Measurements from ENCODE around the gene ZNF580. TPM values are rescaled to one million over a fixed set of nuclear protein-coding genes. Genes with fewer than 3 reads are reported as not detected.

The ZNF580 gene
- total RNA-seq, 1 experiment from 2014 or later = 15.2 TPM

DNA sequence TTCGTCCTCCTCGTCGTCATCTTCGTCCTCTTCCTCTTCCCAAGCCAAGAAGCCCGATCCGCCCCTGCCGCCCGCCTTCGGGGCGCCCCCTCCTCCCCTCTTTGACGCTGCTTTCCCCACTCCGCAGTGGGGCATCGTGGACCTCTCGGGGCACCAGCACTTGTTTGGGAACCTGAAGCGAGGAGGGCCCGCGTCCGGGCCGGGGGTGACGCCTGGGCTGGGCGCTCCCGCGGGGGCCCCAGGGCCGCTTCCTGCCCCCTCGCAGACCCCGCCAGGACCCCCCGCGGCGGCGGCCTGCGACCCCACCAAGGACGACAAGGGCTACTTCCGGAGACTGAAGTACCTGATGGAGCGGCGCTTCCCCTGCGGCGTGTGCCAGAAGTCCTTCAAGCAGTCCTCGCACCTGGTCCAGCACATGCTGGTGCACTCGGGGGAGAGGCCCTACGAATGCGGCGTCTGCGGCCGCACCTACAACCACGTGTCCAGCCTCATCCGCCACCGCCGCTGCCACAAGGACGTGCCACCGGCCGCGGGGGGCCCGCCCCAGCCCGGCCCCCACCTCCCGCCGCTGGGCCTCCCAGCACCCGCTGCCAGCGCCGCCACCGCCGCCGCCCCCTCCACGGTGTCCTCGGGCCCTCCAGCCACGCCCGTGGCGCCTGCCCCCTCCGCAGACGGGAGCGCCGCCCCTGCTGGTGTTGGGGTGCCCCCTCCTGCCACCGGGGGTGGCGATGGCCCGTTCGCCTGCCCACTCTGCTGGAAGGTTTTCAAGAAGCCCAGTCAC lies 26.7 kb upstream of the ZNF580 start:
- TF ChIP-seq, protein P1, sequence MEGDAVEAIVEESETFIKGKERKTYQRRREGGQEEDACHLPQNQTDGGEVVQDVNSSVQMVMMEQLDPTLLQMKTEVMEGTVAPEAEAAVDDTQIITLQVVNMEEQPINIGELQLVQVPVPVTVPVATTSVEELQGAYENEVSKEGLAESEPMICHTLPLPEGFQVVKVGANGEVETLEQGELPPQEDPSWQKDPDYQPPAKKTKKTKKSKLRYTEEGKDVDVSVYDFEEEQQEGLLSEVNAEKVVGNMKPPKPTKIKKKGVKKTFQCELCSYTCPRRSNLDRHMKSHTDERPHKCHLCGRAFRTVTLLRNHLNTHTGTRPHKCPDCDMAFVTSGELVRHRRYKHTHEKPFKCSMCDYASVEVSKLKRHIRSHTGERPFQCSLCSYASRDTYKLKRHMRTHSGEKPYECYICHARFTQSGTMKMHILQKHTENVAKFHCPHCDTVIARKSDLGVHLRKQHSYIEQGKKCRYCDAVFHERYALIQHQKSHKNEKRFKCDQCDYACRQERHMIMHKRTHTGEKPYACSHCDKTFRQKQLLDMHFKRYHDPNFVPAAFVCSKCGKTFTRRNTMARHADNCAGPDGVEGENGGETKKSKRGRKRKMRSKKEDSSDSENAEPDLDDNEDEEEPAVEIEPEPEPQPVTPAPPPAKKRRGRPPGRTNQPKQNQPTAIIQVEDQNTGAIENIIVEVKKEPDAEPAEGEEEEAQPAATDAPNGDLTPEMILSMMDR (conservative IDR thresholded peaks at IDR 0.05; ENCODE audit: low read depth, low read length) = no peak
- no peaks in the 10 kb centered on the region for H3K4me1 ChIP-seq (ENCODE audit: insufficient read depth, low read length)
- H3K79me2 ChIP-seq (ENCODE audit: low read length) = peaks cover 8% of the 10 kb centered on the region; the same call in 1 of the 2 replicates
- H3F3A ChIP-seq (ENCODE audit: low read length, unreplicated experiment) = no peaks in the 10 kb centered on the region
- H3K27ac ChIP-seq (ENCODE audit: low read length) = no peak overlapping the region
- no peak overlapping the region for H3K9ac ChIP-seq (ENCODE audit: low read length)
- CTCF ChIA-PET = no interaction called here
- no peaks in the 10 kb centered on the region; the same call in 1 of the 2 replicates for H4K20me1 ChIP-seq (ENCODE audit: low read length)
- no peaks in the 10 kb centered on the region; the same call in 1 of the 2 replicates for H3K36me3 ChIP-seq (ENCODE audit: low read depth, low read length)
- H3K9me3 ChIP-seq (ENCODE audit: low read length) = no peaks in the 10 kb centered on the region
- H3K9me2 ChIP-seq (replicated peaks; ENCODE audit: low read length) = no peaks in the 10 kb centered on the region
- DNase-seq = no peak
- H2AFZ ChIP-seq (ENCODE audit: low read length) = no peak overlapping the region
- no peak for ATAC-seq
- no peak overlapping the region for H3K4me3 ChIP-seq (ENCODE audit: low read length)
- POLR2A ChIA-PET (ENCODE audit: unreplicated experiment) = no interaction called here
- no peaks in the 10 kb centered on the region for H3K27me3 ChIP-seq (ENCODE audit: low read length)
- H3K4me2 ChIP-seq (ENCODE audit: low read length) = no peak overlapping the region
- BruUV-seq (replicated peaks) = no TSS peak
- intact Hi-C loops (cut with micrococcal nuclease) = no loop called here

DNA sequence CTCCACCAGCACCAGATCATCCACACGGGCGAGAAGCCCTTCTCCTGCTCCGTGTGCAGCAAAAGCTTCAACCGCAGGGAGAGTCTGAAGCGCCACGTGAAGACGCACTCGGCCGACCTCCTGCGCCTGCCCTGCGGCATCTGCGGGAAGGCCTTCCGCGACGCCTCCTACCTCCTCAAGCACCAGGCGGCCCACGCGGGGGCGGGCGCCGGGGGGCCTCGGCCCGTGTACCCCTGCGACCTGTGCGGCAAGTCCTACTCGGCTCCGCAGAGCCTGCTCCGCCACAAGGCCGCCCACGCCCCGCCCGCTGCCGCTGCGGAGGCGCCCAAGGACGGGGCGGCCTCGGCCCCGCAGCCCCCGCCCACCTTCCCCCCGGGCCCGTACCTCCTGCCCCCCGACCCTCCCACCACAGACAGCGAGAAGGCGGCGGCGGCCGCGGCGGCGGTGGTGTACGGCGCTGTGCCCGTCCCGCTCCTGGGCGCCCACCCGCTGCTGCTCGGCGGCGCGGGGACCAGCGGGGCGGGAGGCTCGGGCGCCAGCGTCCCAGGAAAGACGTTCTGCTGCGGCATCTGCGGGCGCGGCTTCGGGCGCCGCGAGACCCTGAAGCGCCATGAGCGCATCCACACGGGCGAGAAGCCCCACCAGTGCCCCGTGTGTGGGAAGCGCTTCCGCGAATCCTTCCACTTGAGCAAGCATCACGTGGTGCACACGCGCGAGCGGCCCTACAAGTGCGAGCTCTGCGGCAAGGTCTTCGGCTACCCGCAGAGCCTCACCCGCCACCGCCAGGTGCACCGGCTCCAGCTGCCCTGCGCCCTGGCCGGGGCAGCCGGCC lies 25.9 kb upstream of the ZNF580 start:
- H3K36me3 ChIP-seq (ENCODE audit: low read depth, low read length) = no peaks in the 10 kb centered on the region; the same call in 1 of the 2 replicates
- no peak overlapping the region for H2AFZ ChIP-seq (ENCODE audit: low read length)
- TF ChIP-seq EZH2phosphoT487 (IDR thresholded peaks at IDR 0.05; ENCODE audit: borderline replicate concordance, low read length) = no peak
- TF ChIP-seq, protein P1 (conservative IDR thresholded peaks at IDR 0.05; ENCODE audit: low read depth, low read length) = no peak
- TF ChIP-seq EZH2 (IDR thresholded peaks at IDR 0.05; ENCODE audit: low read length, unreplicated experiment) = no peak
- ATAC-seq (no peak), DNase-seq (no peak)
- no peak overlapping the region for H3K9ac ChIP-seq (ENCODE audit: low read length)
- CTCF ChIA-PET = no interaction called here
- no TSS peak for BruUV-seq (replicated peaks)
- intact Hi-C loops (cut with micrococcal nuclease) = no loop called here
- POLR2A ChIA-PET (ENCODE audit: unreplicated experiment) = no interaction called here
- no peaks in the 10 kb centered on the region for H3F3A ChIP-seq (ENCODE audit: low read length, unreplicated experiment)
- no peaks in the 10 kb centered on the region for H3K9me2 ChIP-seq (replicated peaks; ENCODE audit: low read length)
- no peaks in the 10 kb centered on the region for H3K4me1 ChIP-seq (ENCODE audit: insufficient read depth, low read length)
- no peaks in the 10 kb centered on the region; the same call in 1 of the 2 replicates for H4K20me1 ChIP-seq (ENCODE audit: low read length)
- peaks cover 8% of the 10 kb centered on the region; the same call in 1 of the 2 replicates for H3K79me2 ChIP-seq (ENCODE audit: low read length)
- H3K9me3 ChIP-seq (ENCODE audit: low read length) = no peaks in the 10 kb centered on the region
- H3K27ac ChIP-seq (ENCODE audit: low read length) = no peak overlapping the region
- H3K4me3 ChIP-seq (ENCODE audit: low read length) = no peak overlapping the region
- no peak overlapping the region for H3K4me2 ChIP-seq (ENCODE audit: low read length)
- no peaks in the 10 kb centered on the region for H3K27me3 ChIP-seq (ENCODE audit: low read length)
